ENCODE results near the gene ERVFRD-1. TPM values are rescaled to one million over a fixed set of nuclear protein-coding genes. Genes with fewer than 3 reads are reported as not detected.

ERVFRD-1 gene
- not detected for total RNA-seq

- Mint-ChIP-seq H3K9me3 (no peaks in the 10 kb centered on the region), H3K27me3 (no peaks in the 10 kb centered on the region), H3K27ac (peak within 1 kb of the TSS in 1 of 2 donors; percentile 23), H3K4me3 (peak within 1 kb of the TSS; percentile 16), H3K36me3 (no peaks in the 10 kb centered on the region), H3K4me1 (ENCODE audit: low read depth in 2 of 2) (peaks cover 16 to 42% of the 10 kb centered on the region in 2 donors)
- DNase-seq (ENCODE audit: low spot score), result no peak
- peak in 1 of 2 donors; percentile 24 for ATAC-seq
These were observed at the start of gene ERVFRD-1 for GRCh38 chr6:11110921-11111768. TSS of gene ERVFRD-1 (minus strand) at chr6:11111725. CDS start at chr6:11105310, 6,415 bp downstream.

GRCh38 chr6:11160199-11160598 lies 48.7 kb upstream of the ERVFRD-1 start:
- Mint-ChIP-seq H3K9me3 (no peaks in the 10 kb centered on the region), H3K27ac (no peak overlapping the region), H3K36me3 (peaks cover 5% of the 10 kb centered on the region), H3K4me3 (no peak overlapping the region), H3K27me3 (peaks cover 0 to 7% of the 10 kb centered on the region in 2 donors), H3K4me1 (ENCODE audit: low read depth in 2 of 2) (peaks cover 12 to 22% of the 10 kb centered on the region in 2 donors)
- ATAC-seq, result no peak
- DNase-seq (ENCODE audit: low spot score), result no peak

GRCh38 chr6:11155589-11155988 lies 44.1 kb upstream of the ERVFRD-1 start:
- ATAC-seq (no peak), DNase-seq (ENCODE audit: low spot score) (no peak)
- Mint-ChIP-seq H3K4me3 (no peak overlapping the region), H3K36me3 (peaks cover 10% of the 10 kb centered on the region), H3K27me3 (peaks cover 9 to 18% of the 10 kb centered on the region in 2 donors), H3K27ac (no peak overlapping the region), H3K9me3 (no peaks in the 10 kb centered on the region), H3K4me1 (ENCODE audit: low read depth in 2 of 2) (peaks cover 7 to 8% of the 10 kb centered on the region in 2 donors)

- peaks cover 10% of the 10 kb centered on the region for H3K36me3 Mint-ChIP-seq
- peak overlapping the region; percentile 53 for H3K4me3 Mint-ChIP-seq
- DNase-seq (ENCODE audit: low spot score) (no peak), ATAC-seq (no peak)
- H3K27me3 Mint-ChIP-seq, result peaks cover 9 to 18% of the 10 kb centered on the region in 2 donors
- H3K4me1 Mint-ChIP-seq (ENCODE audit: low read depth in 2 of 2), result peaks cover 7 to 8% of the 10 kb centered on the region in 2 donors
- peak overlapping the region in 1 of 2 donors; percentile 14 for H3K27ac Mint-ChIP-seq
- H3K9me3 Mint-ChIP-seq, result no peaks in the 10 kb centered on the region
These were observed 41.9 kb upstream of the ERVFRD-1 start for GRCh38 chr6:11153447-11153846.

- no peak overlapping the region for H3K27ac Mint-ChIP-seq
- peaks cover 7 to 8% of the 10 kb centered on the region in 2 donors for H3K4me1 Mint-ChIP-seq (ENCODE audit: low read depth in 2 of 2)
- peaks cover 10% of the 10 kb centered on the region for H3K36me3 Mint-ChIP-seq
- ATAC-seq, result no peak
- H3K9me3 Mint-ChIP-seq, result no peaks in the 10 kb centered on the region
- no peak overlapping the region for H3K4me3 Mint-ChIP-seq
- no peak for DNase-seq (ENCODE audit: low spot score)
- peaks cover 9 to 18% of the 10 kb centered on the region in 2 donors for H3K27me3 Mint-ChIP-seq
These were observed 41.1 kb upstream of the ERVFRD-1 start for GRCh38 chr6:11152581-11152980.

GRCh38 chr6:11151488-11151887 lies 40.0 kb upstream of the ERVFRD-1 start:
- DNase-seq (ENCODE audit: low spot score) (no peak), ATAC-seq (no peak)
- Mint-ChIP-seq H3K36me3 (peaks cover 8% of the 10 kb centered on the region), H3K4me1 (ENCODE audit: low read depth in 2 of 2) (peaks cover 7 to 8% of the 10 kb centered on the region in 2 donors), H3K27ac (no peak overlapping the region), H3K4me3 (no peak overlapping the region), H3K9me3 (no peaks in the 10 kb centered on the region), H3K27me3 (peaks cover 9 to 16% of the 10 kb centered on the region in 2 donors)

- DNase-seq (ENCODE audit: low spot score) (no peak), ATAC-seq (no peak)
- Mint-ChIP-seq H3K9me3 (no peaks in the 10 kb centered on the region), H3K4me3 (no peak overlapping the region), H3K36me3 (peaks cover 5% of the 10 kb centered on the region), H3K27me3 (peaks cover 7 to 9% of the 10 kb centered on the region in 2 donors), H3K27ac (no peak overlapping the region), H3K4me1 (ENCODE audit: low read depth in 2 of 2) (peaks cover 8 to 9% of the 10 kb centered on the region in 2 donors)
These were observed 38.0 kb upstream of the ERVFRD-1 start for GRCh38 chr6:11149551-11149950.

- H3K4me1 Mint-ChIP-seq (ENCODE audit: low read depth in 2 of 2), result peaks cover 13% of the 10 kb centered on the region in 2 donors
These were observed 34.7 kb upstream of the ERVFRD-1 start for GRCh38 chr6:11146117-11146826.

GRCh38 chr6:11144393-11144851 lies 32.9 kb upstream of the ERVFRD-1 start:
- H3K27ac Mint-ChIP-seq, result peak overlapping the region in 1 of 2 donors; percentile 49
- ATAC-seq (peak; percentile 83 to 89), DNase-seq (ENCODE audit: low spot score) (peak; percentile 83)
- H3K9me3 Mint-ChIP-seq, result no peaks in the 10 kb centered on the region
- no peaks in the 10 kb centered on the region for H3K36me3 Mint-ChIP-seq
- no peak overlapping the region for H3K4me3 Mint-ChIP-seq
- H3K27me3 Mint-ChIP-seq, result no peaks in the 10 kb centered on the region
- H3K4me1 Mint-ChIP-seq (ENCODE audit: low read depth in 2 of 2), result peaks cover 13 to 16% of the 10 kb centered on the region in 2 donors

More at GRCh38 chr6:11146117-11146826, 34.7 kb upstream of the ERVFRD-1 start:
- ATAC-seq, result no peak
- no peak for DNase-seq (ENCODE audit: low spot score)
- Mint-ChIP-seq H3K27me3 (no peaks in the 10 kb centered on the region), H3K4me3 (no peak overlapping the region), H3K9me3 (no peaks in the 10 kb centered on the region), H3K36me3 (no peaks in the 10 kb centered on the region), H3K27ac (peak overlapping the region in 1 of 2 donors; percentile 30)

- Mint-ChIP-seq H3K9me3 (no peaks in the 10 kb centered on the region), H3K27me3 (no peaks in the 10 kb centered on the region), H3K36me3 (no peaks in the 10 kb centered on the region), H3K4me3 (no peak overlapping the region), H3K27ac (peak overlapping the region in 1 of 2 donors; percentile 49), H3K4me1 (ENCODE audit: low read depth in 2 of 2) (peaks cover 18 to 22% of the 10 kb centered on the region in 2 donors)
- peak; percentile 81 to 82 for ATAC-seq
- no peak for DNase-seq (ENCODE audit: low spot score)
These were observed 32.2 kb upstream of the ERVFRD-1 start for GRCh38 chr6:11143394-11144371.

- H3K4me1 Mint-ChIP-seq (ENCODE audit: low read depth in 2 of 2), result peaks cover 18 to 22% of the 10 kb centered on the region in 2 donors
- H3K36me3 Mint-ChIP-seq, result no peaks in the 10 kb centered on the region
- no peak for ATAC-seq
- DNase-seq (ENCODE audit: low spot score), result no peak
- H3K4me3 Mint-ChIP-seq, result no peak overlapping the region
- no peaks in the 10 kb centered on the region for H3K9me3 Mint-ChIP-seq
- no peaks in the 10 kb centered on the region for H3K27me3 Mint-ChIP-seq
- H3K27ac Mint-ChIP-seq, result no peak overlapping the region
These were observed 30.9 kb upstream of the ERVFRD-1 start for GRCh38 chr6:11142296-11143027.

- no peaks in the 10 kb centered on the region for H3K27me3 Mint-ChIP-seq
- no peak overlapping the region for H3K4me3 Mint-ChIP-seq
- no peaks in the 10 kb centered on the region for H3K9me3 Mint-ChIP-seq
These were observed 29.8 kb upstream of the ERVFRD-1 start for GRCh38 chr6:11141295-11141694.

More at GRCh38 chr6:11141295-11141694, 29.8 kb upstream of the ERVFRD-1 start:
- DNase-seq (ENCODE audit: low spot score), result no peak
- no peak for ATAC-seq
- Mint-ChIP-seq H3K36me3 (no peaks in the 10 kb centered on the region), H3K27ac (no peak overlapping the region), H3K4me1 (ENCODE audit: low read depth in 2 of 2) (peaks cover 18 to 22% of the 10 kb centered on the region in 2 donors)
